HepG2 (cell line): Measurements from ENCODE around the gene CNR1. TPM values are rescaled to one million over a fixed set of nuclear protein-coding genes. Genes with fewer than 3 reads are reported as not detected.

Experiments used
- ATAC-seq: fragments of 200-7000 bp; cut with Tn5 transposase; 3 replicates; pipeline ENCODE4 v1.9.1; 2020; ENCODE audit warnings: mild to moderate bottlenecking, moderate library complexity
- BruUV-seq: library from RNA; stranded (reverse); fragments of 400-500 nt; replicated peaks from 2 replicates; lab custom pipeline; 2021; lab: Mats Ljungman, UMichigan
- CTCF ChIA-PET: fragments of 300-600 bp; formaldehyde crosslinking; extraction: SDS; loops from one replicate; lab custom pipeline; 2021; ENCODE audit warnings: low total read pairs, inconsistent platforms, low intra/inter-chr PET ratio; lab: Yijun Ruan, JAX
- POLR2A ChIA-PET: fragments of 350-600 bp; sonication (Branson Sonifier 250); formaldehyde crosslinking; loops from one replicate; lab custom pipeline; 2020; ENCODE audit warnings: antibody characterized with exemption, inconsistent platforms; lab: Yijun Ruan, JAX
- DNase-seq: peaks from one replicate; pipeline ENCODE4 v3.0.0-alpha.2; 2015; ENCODE audit warnings: low spot score
- FAIRE-seq: peaks from 3 replicates; lab custom pipeline; 2011; peaks lifted over from hg19 to GRCh38; lab: Jason Lieb, UNC
- H2AFZ ChIP-seq: one replicate; pipeline ENCODE4 v1.6.1; 2011; ENCODE audit warnings: low read length, inconsistent platforms
- H3K27ac ChIP-seq: fragments of 300-600 bp; 3 replicates; pipeline ENCODE4 v1.8.0; 2011; ENCODE audit warnings: mixed run types, mild to moderate bottlenecking, mixed read lengths, low read length, inconsistent platforms; ENCODE audit not compliant: insufficient read depth; ENCODE audit errors: extremely low read length
- H3K27me3 ChIP-seq, 2 experiments: fragments of 200-600 bp in 1 of 2; 2 replicates in 1 of 2; 3 replicates in 1 of 2; pipeline versions ENCODE4 v1.6.0 to v1.8.0; 2011; ENCODE audit warnings: low read length in 2 of 2, mild to moderate bottlenecking in 2 of 2, moderate library complexity in 2 of 2, inconsistent platforms in 1 of 2; ENCODE audit not compliant: insufficient read depth in 2 of 2, control insufficient read depth in 1 of 2
- H3K36me3 ChIP-seq, 2 experiments: fragments of 200-600 bp in 1 of 2; replicated peaks in 1 of 2; 2 replicates in 1 of 2; 3 replicates in 1 of 2; pipeline versions ENCODE4 v1.5.1 to v1.8.0; 2011; ENCODE audit warnings: low read length in 2 of 2, inconsistent platforms in 1 of 2; ENCODE audit not compliant: insufficient read depth in 2 of 2, control insufficient read depth in 1 of 2
- H3K4me1 ChIP-seq: 2 replicates; pipeline ENCODE4 v1.5.1; 2012; ENCODE audit warnings: low read length, inconsistent platforms; ENCODE audit not compliant: insufficient read depth
- H3K4me2 ChIP-seq: 2 replicates; pipeline ENCODE4 v1.6.0; 2011; ENCODE audit warnings: low read depth, low read length, inconsistent platforms
- H3K4me3 ChIP-seq, 3 experiments: fragments of 200-600 bp in 1 of 3; sonication (generic), shearing (Covaris generic) in 1 of 3; replicated peaks in 1 of 3; 2 replicates each; pipeline ENCODE4 v1.5.1; 2011 to 2016; ENCODE audit warnings: low read length in 3 of 3, inconsistent platforms in 2 of 3, low read depth in 2 of 3, mild to moderate bottlenecking in 2 of 3, control low read depth in 1 of 3, mixed read lengths in 1 of 3; ENCODE audit not compliant: insufficient read depth in 1 of 3
- H3K79me2 ChIP-seq: one replicate; pipeline ENCODE4 v1.6.1; 2011; ENCODE audit warnings: low read length, inconsistent platforms; ENCODE audit not compliant: insufficient read depth
- H3K9ac ChIP-seq: 2 replicates; pipeline ENCODE4 v1.6.0; 2011; ENCODE audit warnings: mild to moderate bottlenecking, low read depth, low read length, inconsistent platforms; ENCODE audit not compliant: insufficient read depth
- H3K9me3 ChIP-seq: 2 replicates; pipeline ENCODE4 v1.5.1; 2012; ENCODE audit warnings: mild to moderate bottlenecking, low read length
- H4K20me1 ChIP-seq: 2 replicates; pipeline ENCODE4 v1.6.0; 2011; ENCODE audit warnings: inconsistent platforms, mild to moderate bottlenecking, low read length, moderate library complexity; ENCODE audit not compliant: insufficient read depth
- ARNT ChIP-seq: fragments of 450-650 bp; IDR thresholded peaks from 2 replicates; pipeline ENCODE4 v1.6.1; 2017
- EEA1 ChIP-seq: sonication (generic); formaldehyde crosslinking; IDR thresholded peaks from 2 replicates; pipeline ENCODE4 v1.5.1; 2020; ENCODE audit warnings: mild to moderate bottlenecking, missing genetic modification reagents, borderline replicate concordance
- HIC2 ChIP-seq: sonication (generic); formaldehyde crosslinking; IDR thresholded peaks from 2 replicates; pipeline ENCODE4 v1.9.0; 2022; ENCODE audit warnings: low read depth, missing genetic modification reagents
- HOXA9 ChIP-seq: sonication (generic); formaldehyde crosslinking; IDR thresholded peaks from 2 replicates; pipeline ENCODE4 v1.8.1; 2022; ENCODE audit warnings: missing genetic modification reagents, mild to moderate bottlenecking, moderate library complexity, borderline replicate concordance
- ZNF230 ChIP-seq: sonication (generic); formaldehyde crosslinking; IDR thresholded peaks from 2 replicates; pipeline ENCODE4 v1.4.0; 2020; ENCODE audit warnings: mild to moderate bottlenecking, missing genetic modification reagents
- ZNF550 ChIP-seq: sonication (generic); formaldehyde crosslinking; IDR thresholded peaks from 2 replicates; pipeline ENCODE4 v1.4.0; 2020; ENCODE audit warnings: mild to moderate bottlenecking, missing genetic modification reagents, borderline replicate concordance
- ZNF557 ChIP-seq: sonication (generic); formaldehyde crosslinking; IDR thresholded peaks from 2 replicates; pipeline ENCODE4 v1.4.0; 2020; ENCODE audit warnings: missing genetic modification reagents
- ZNF614 ChIP-seq: IDR thresholded peaks from 2 replicates; pipeline ENCODE4 v1.6.1; 2018; ENCODE audit warnings: missing biosample characterization, missing genetic modification reagents, inconsistent platforms, borderline replicate concordance
- ZNF788 ChIP-seq: sonication (generic); formaldehyde crosslinking; IDR thresholded peaks from 2 replicates; pipeline ENCODE4 v1.5.0; 2020; ENCODE audit warnings: mild to moderate bottlenecking, missing genetic modification reagents, borderline replicate concordance
- WGBS: methylation state at CpG from one replicate; pipeline ENCODE4 v1.1.6; 2017; ENCODE audit warnings: low lambda C conversion rate; 5-methylcytosine and 5-hydroxymethylcytosine counted together
- in situ Hi-C: cut with HindIII; loops from 2 replicates; pipeline ENCODE4 v1.10.0; 2017; ENCODE audit warnings: low pct_unique_long_range_greater_than_20kb; ENCODE audit not compliant: extremely low pct_ligation_motif_present
- intact Hi-C: fragments of 100-400 bp; cut with micrococcal nuclease; formaldehyde crosslinking; loops from one replicate; pipeline ENCODE4 v1.10.0; 2022; ENCODE audit not compliant: unreplicated experiment
- polyA plus RNA-seq, 8 experiments: library from polyadenylated mRNA; depleted of rRNA in 3 of 8; stranded (reverse) in 7 of 8; unstranded in 1 of 8; fragments of >200 nt; fragmentation: Illumina TruSeq in 4 of 8; extraction: Trizol in 4 of 8; gene quantifications; 2 replicates each; pipeline versions ENCODE4 v1.2.1 to v1.2.3, GENCODE V29; 2011 to 2016; ENCODE audit warnings: low read depth in 4 of 8, missing spikeins in 1 of 8, mixed read lengths in 1 of 8; ENCODE audit not compliant: insufficient read depth in 1 of 8
- total RNA-seq, 5 experiments: library from RNA; depleted of rRNA; stranded (reverse); fragments of >200 nt; fragmentation: Illumina TruSeq; extraction: Trizol; gene quantifications; 2 replicates each; pipeline ENCODE4 v1.2.3, GENCODE V29; 2016; ENCODE audit warnings: low read depth in 1 of 5
- TF ChIP-seq, protein P1 (sequence below): sonication (generic); formaldehyde crosslinking; IDR thresholded peaks from 2 replicates; pipeline ENCODE4 v1.8.1; 2023; ENCODE audit warnings: mild to moderate bottlenecking, missing genetic modification reagents

Gene CNR1
- total and polyA plus RNA-seq, 2 of the 13 experiments (the other 11 are each of a cell fraction or from before 2014, with no cell fraction given), result not detected

DNA sequence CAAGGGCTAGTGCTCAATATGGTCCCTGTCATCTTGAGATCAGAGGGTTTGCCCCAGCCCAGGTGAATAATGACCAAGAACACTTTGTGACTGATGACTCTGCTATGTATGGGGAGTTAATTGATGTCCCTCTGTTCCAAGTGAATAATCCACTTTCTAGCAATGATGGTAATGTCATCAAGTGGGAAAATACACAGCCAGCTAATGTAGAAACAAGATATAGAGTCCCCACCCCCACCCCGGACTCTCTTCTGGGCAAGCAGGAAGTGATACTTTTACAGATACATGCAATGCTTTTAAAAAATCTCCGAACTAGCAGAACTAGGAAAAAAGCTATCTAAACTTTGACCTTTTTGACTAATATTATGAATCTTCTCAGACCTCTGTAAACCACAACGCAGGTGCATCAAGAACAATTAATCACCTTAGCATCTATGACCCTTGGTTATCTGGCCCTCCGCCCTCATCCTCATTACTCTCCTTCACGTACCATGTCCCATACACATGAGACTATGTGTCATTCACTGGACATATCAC lies 30.5 kb downstream of the CNR1 start:
- Histone ChIP-seq H3K79me2 (no peaks in the 10 kb centered on the region), H3K9ac (no peak overlapping the region), H4K20me1 (no peaks in the 10 kb centered on the region), H3K4me2 (no peak overlapping the region), H3K9me3 (no peaks in the 10 kb centered on the region), H3K27ac (no peak overlapping the region), H3K27me3 (no peaks in the 10 kb centered on the region), H3K4me1 (no peaks in the 10 kb centered on the region), H3K4me3 (no peak overlapping the region), H3K36me3 (no peaks in the 10 kb centered on the region), H2AFZ (no peak overlapping the region)
- BruUV-seq, result no TSS peak
- no peak for FAIRE-seq
- TF ChIP-seq ZNF230 (CRISPR knock-in tag) (no peak), ARNT (no peak), ZNF614 (no peak)
- WGBS, result 12% methylated on average over 5 of the region's 5 CpGs
- in situ Hi-C loops (no loop called here), intact Hi-C loops (no loop called here)
- DNase-seq, result no peak
- no peak for ATAC-seq
- ChIA-PET CTCF (no interaction called here), POLR2A (no interaction called here)

DNA sequence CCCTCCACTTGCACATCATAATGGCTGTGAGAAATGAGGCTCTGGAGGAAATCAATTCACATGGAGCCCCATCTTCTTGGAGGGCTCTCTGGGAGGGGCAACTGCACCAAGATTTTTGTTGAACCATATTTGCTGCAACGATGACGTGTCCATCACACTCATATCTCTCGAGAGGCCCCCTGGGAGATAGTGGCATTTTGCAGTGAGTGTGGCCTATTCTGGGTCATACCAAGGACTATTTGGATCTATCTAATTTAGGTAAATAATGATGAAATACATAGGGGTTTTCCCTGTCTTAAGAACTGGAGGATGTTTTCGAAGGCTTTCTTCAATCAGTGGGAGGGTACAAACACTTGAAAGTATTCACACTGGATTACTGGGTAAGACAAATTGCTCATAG lies 31.6 kb downstream of the CNR1 start:
- H3K9ac ChIP-seq, result no peak overlapping the region
- in situ Hi-C loops (no loop called here), intact Hi-C loops (no loop called here)
- no peaks in the 10 kb centered on the region for H3K9me3 ChIP-seq
- no peak for ATAC-seq
- no peaks in the 10 kb centered on the region for H3K36me3 ChIP-seq
- H3K4me3 ChIP-seq, result no peak overlapping the region
- H3K4me2 ChIP-seq, result no peak overlapping the region
- H3K4me1 ChIP-seq, result no peaks in the 10 kb centered on the region
- WGBS, result 0% methylated on average over 4 of the region's 4 CpGs
- no peaks in the 10 kb centered on the region for H3K79me2 ChIP-seq
- FAIRE-seq, result no peak
- H3K27ac ChIP-seq, result no peak overlapping the region
- no peaks in the 10 kb centered on the region for H3K27me3 ChIP-seq
- DNase-seq, result no peak
- BruUV-seq, result no TSS peak
- CTCF ChIA-PET, result no interaction called here
- POLR2A ChIA-PET, result no interaction called here
- H4K20me1 ChIP-seq, result no peaks in the 10 kb centered on the region
- no peak overlapping the region for H2AFZ ChIP-seq
- TF ChIP-seq HIC2 (CRISPR knock-in tag) (no peak), ZNF557 (no peak), ZNF788 (CRISPR knock-in tag) (no peak), EEA1 (CRISPR knock-in tag) (no peak), HOXA9 (no peak), ZNF550 (no peak)
- TF ChIP-seq, protein P1, sequence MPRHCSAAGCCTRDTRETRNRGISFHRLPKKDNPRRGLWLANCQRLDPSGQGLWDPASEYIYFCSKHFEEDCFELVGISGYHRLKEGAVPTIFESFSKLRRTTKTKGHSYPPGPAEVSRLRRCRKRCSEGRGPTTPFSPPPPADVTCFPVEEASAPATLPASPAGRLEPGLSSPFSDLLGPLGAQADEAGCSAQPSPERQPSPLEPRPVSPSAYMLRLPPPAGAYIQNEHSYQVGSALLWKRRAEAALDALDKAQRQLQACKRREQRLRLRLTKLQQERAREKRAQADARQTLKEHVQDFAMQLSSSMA, result no peak
